Measurements from ENCODE around the gene SND1.

DNA sequence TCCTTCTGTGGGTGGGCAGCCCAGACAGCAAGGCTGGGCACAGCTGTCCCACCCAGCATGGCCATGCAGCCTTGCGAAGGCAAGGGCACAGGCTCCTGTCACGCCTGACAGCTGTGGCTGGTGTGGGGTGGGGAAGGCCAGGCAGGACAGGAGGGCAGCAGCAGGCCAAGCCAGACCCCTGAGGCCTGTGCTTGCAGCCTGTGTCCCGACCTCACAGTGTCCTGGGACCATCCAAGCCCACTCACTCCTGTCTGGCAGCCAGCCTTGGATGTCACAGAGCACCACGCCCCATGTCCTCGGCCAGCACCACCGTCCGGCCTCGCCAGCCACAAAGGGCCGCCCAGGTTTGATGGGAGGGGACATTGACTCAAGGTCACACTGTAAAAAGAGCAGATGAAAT is 464.7 kb downstream of the SND1 start:
- TF ChIP-seq, protein P1, sequence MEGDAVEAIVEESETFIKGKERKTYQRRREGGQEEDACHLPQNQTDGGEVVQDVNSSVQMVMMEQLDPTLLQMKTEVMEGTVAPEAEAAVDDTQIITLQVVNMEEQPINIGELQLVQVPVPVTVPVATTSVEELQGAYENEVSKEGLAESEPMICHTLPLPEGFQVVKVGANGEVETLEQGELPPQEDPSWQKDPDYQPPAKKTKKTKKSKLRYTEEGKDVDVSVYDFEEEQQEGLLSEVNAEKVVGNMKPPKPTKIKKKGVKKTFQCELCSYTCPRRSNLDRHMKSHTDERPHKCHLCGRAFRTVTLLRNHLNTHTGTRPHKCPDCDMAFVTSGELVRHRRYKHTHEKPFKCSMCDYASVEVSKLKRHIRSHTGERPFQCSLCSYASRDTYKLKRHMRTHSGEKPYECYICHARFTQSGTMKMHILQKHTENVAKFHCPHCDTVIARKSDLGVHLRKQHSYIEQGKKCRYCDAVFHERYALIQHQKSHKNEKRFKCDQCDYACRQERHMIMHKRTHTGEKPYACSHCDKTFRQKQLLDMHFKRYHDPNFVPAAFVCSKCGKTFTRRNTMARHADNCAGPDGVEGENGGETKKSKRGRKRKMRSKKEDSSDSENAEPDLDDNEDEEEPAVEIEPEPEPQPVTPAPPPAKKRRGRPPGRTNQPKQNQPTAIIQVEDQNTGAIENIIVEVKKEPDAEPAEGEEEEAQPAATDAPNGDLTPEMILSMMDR (IDR thresholded peaks at IDR 0.05), result no peak
- TF ChIP-seq POLR2A (IDR thresholded peaks at IDR 0.05), result no peak

Measured in body of pancreas (tissue), 4 donors.